Activated gamma-delta T cell (primary cell): ENCODE results near the gene SCYGR4.
"Not testable (repeated sequence)": the region's sequence is repeated elsewhere in the genome, so short reads cannot be mapped to it uniquely, and the experiment has no call there.

Experiments
- DNase-seq: peaks from one replicate; lab custom pipeline; 2025; lab: John Stamatoyannopoulos, UW
- total RNA-seq, 2 donors: gene quantifications; one replicate each; lab custom pipeline; 2026; lab: John Stamatoyannopoulos, UW

SCYGR4 gene, protein sequence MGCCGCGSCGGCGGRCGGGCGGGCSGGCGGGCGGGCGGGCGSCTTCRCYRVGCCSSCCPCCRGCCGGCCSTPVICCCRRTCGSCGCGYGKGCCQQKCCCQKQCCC
- 0 reads per million in 2 donors for total RNA-seq

- no peak for DNase-seq
Measured at GRCh38 chr2:227617316-227618230, at the start of gene SCYGR4. Gene SCYGR4 (plus strand): TSS chr2:227617498. CDS start chr2:227617498, 0 bp downstream.

DNA sequence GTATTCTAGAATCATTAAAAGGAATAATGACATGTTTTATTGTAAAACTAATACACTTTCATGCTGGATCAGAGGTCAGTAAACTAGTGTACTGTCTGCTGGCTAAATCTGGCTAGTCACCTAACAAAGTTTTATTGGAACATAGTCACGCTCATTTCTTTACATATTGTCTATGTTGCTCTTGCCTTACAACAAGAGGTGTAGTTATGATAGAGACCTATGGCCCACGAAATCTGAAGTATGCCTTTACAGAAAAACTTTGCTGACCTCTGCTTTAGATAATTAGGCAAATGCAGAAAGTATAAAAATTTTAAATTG lies 48.5 kb upstream of the SCYGR4 start:
- no peak for DNase-seq

GRCh38 chr2:227570615-227571014 lies 46.7 kb upstream of the SCYGR4 start:
- DNase-seq = no peak

- no peak for DNase-seq
Measured at GRCh38 chr2:227576110-227576509, 41.2 kb upstream of the SCYGR4 start.

- no peak for DNase-seq
Measured at GRCh38 chr2:227576812-227577211, 40.5 kb upstream of the SCYGR4 start.

DNA sequence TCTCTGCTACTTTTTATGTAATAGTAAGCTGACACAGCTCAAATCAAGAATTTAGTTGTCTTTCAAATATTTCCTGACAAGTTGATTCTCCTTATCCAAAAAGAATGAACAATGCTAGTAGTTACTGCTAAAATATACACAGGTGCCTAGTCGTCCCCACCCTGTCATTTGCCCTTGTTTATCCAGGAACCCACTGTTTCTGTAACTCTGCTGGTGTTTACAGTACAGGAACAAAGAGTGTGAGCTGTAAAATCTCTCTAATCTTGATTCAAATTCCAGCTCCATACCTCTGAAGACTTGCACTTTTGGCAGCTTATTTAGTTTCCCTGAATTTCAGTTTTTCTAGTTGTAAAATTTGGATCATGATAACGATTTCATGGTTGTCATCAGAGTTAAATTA lies 39.7 kb upstream of the SCYGR4 start:
- no peak for DNase-seq

- no peak for DNase-seq
Measured at GRCh38 chr2:227578642-227579041, 38.7 kb upstream of the SCYGR4 start.

DNA sequence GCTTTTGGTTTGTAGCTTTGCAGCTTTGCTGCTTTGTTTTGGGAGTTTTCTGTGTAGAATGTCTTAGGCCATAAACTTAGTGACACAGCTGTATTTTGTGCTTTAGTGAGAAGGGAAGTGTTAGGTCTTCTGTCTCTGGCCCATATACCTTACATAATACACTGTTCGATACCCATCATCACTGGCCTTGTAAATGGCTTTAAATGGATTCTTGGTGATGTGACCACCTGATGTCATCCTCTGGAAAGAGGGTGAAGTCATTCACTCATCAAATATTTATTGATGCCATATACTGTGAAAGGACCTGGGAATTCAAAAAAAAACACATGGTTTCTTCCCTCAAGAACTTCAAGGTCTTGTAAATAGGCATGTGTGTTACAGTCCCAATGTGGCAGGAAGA lies 37.5 kb upstream of the SCYGR4 start:
- no peak for DNase-seq

DNA sequence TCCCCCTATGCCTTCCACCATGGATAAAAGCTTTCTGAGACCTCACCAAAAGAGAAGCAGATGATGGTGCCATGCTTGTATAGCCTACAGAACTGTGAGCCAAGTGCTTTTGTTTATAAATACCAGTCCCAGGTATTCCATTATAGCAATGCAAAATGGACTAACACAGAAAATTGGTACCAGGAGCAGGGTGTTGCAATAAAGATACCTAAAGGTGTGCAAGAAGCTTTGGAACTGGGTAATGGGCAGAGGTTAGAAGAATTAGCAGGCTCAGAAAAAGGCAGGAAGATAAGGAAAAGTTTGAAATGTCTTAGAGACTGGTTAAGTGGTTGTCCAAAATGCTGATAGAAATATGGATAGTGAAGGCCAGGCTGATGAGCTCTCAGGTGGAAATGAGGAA lies 34.9 kb upstream of the SCYGR4 start:
- DNase-seq = no peak

DNA sequence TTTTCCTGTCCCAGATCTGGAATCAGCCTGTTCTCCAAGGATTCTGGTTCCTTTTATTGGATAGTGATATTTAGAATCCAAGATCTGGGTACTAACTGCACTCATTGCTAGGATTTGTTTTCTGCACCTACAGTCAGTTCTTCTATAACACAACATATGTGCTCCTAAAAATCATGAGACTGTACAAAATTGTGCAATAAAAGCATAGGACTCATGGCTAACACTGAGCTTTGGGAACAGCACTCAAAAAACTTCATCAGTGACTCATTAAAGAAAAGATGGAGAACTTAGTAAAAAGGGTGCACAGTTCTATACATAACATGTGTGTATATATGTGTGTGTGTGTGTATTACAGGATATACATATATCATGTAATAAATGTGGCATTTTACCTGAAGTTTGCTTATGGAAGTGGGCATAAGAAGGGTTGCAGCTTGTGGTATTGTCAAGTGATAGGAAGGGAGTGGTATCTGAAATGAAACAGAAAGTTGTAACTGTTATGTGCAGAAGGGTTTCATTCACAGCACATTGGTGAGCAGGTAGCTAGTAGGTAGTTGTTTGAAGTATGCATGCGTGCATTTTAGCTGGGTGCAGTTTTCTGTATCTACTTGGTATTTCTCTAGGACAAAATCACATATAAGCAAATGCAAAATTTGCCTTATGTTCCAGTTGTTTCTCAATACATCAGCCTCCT lies 24.5 kb upstream of the SCYGR4 start:
- DNase-seq = no peak

- no peak for DNase-seq
Measured at GRCh38 chr2:227595797-227596196, 21.5 kb upstream of the SCYGR4 start.

DNA sequence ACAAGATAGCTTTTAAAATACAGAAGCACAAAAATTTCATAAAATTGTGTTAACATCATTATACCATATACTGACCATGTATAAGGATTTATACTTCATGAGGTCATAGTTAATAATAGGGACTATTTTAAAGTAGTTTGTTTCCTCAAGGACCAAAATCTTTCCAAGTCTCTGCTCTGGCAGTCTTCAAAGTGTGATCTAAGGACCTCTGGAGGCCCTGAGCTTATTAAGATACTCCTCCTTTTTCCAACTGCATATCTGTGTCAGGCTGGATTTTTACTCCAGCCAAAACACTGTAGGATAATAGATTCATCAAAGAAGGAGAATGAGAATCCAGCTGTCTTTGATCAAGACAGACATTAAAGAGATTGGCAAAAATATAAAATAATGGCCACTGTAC lies 20.3 kb upstream of the SCYGR4 start:
- no peak for DNase-seq

DNA sequence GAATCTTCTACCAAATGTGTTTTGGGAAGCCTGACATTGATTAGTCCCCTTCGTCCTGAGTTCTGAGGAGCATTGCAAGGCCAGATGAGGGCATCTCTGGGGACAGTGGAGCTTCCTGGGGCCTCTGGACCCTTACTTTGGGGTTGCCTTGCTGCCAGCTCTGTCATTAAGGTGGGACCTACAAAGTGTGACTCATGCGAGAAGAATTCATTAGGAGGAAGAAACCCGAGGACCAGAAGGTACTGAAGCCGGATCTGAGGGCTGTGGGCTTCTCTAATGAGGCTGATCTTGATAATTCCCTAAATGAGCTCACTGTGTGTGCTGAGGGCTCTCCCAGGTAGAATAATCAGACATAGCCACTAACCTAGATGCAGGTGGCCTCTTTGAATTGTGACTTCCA lies 19.3 kb upstream of the SCYGR4 start:
- DNase-seq = no peak

GRCh38 chr2:227598835-227599503 lies 18.3 kb upstream of the SCYGR4 start, which contains the start of gene SCYGR2:
Gene SCYGR2 (plus strand): TSS chr2:227598893. CDS start chr2:227598893, 0 bp downstream.
- DNase-seq = not testable (repeated sequence)

DNA sequence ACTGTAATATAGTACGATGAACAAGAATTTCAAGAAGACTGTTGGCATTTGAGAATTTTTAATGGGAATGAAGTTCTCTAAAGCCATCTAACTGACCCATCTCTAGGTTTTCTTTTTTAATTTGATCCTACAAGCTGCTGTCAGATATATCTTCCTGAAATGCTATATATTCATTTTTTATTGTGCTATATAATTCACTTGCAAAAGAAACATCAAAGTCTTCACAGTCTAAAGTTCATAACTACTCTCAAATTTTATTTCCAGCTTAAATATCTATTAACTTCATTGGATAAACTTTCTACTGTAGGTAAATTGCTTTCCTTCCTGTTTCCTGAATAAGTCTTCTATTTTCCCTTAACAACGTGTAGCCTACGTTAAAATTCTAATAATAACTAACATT lies 14.9 kb upstream of the SCYGR4 start:
- no peak for DNase-seq

DNA sequence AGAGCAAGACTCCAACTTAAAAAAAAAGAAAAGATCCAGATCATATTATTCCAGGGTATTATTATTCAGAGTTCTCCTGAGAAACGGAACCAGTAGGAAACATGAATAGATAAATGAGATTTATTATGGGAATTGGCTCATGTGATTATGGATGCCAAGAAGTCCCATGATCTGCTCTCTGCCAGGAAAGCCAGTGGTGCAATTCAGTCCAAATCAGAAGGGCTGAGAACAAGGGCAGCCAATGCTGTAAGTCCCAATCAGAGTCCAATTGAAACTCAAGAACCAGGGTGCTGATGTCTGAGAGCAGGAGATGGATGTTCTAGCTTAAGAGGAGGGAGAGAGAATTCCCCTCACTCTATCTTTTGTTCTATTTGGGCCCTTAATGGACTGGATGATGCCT lies 10.8 kb upstream of the SCYGR4 start:
- no peak for DNase-seq

DNA sequence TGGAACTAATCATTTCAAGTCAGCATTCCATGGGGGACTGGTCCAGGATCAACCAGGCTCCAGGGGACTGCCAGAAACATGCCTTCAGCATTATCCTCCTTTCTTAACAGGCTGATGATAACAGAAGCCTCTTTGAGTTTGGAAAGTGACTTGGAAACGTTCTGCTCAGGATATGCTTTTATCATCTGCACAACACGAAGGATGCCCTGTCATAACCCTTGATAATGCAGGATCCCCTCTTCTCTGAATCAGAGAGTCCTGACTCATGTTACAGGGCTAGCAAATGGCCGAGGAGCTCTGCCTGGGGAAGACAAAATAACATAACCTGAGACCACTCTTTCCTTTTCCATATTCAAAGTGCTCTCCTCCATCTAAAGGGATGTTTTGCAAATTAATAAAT lies 9.4 kb upstream of the SCYGR4 start:
- DNase-seq = no peak

DNA sequence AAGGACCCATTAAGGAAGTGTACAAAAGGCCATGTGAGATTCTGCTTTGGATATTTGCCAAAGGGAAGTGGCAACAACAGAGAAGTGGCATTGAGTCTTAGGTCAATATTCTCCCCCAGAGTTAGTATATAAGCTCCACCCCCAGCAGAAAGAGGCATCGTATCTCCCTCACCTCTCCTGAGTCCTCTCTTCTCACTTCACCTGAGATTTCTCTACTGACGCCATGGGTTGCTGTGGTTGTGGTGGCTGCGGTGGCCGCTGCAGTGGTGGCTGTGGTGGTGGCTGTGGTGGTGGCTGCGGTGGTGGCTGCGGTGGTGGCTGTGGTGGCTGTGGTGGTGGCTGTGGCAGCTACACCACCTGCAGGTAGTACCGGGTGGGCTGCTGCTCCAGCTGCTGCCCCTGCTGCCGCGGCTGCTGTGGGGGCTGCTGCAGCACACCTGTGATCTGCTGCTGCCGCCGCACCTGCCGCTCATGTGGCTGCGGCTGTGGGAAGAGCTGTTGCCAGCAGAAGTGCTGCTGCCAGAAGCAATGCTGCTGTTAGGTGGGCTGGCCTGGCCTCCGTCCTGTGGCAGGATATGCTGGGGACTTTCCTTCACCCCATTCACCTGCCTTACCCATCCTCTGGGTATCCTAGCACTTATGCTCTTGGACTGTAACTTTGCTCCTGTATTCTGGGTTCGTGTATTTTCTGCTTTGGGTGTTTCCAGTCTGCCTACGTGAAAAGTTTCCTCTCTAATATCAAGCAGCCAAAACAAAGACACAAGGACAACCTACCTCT lies 8.5 kb upstream of the SCYGR4 start:
- no peak for DNase-seq

- DNase-seq = no peak
Measured at GRCh38 chr2:227610123-227610522, 7.2 kb upstream of the SCYGR4 start.

GRCh38 chr2:227612546-227613271 lies 4.6 kb upstream of the SCYGR4 start:
- no peak for DNase-seq

GRCh38 chr2:227613272-227613660 lies 4.0 kb upstream of the SCYGR4 start:
- no peak for DNase-seq
